Ishikawa (cell line): ENCODE data around the gene RAB40C.

ENCODE experiments used
- CEBPB ChIP-seq: IDR thresholded peaks from 2 replicates; pipeline ENCODE4 v1.6.1; 2012
- CREB1 ChIP-seq: IDR thresholded peaks from 2 replicates; pipeline ENCODE4 v1.6.1; 2012; ENCODE audit warnings: low read depth
- EGR1 ChIP-seq: IDR thresholded peaks from 2 replicates; pipeline ENCODE4 v1.6.1; 2012
- EP300 ChIP-seq: IDR thresholded peaks from 2 replicates; pipeline ENCODE4 v1.6.1; 2012; ENCODE audit warnings: borderline replicate concordance
- FOXM1 ChIP-seq: IDR thresholded peaks from 2 replicates; pipeline ENCODE4 v1.6.1; 2012; ENCODE audit warnings: low read depth, borderline replicate concordance
- MAX ChIP-seq: IDR thresholded peaks from 2 replicates; pipeline ENCODE4 v1.6.1; 2012
- NFIC ChIP-seq: IDR thresholded peaks from 2 replicates; pipeline ENCODE4 v1.6.1; 2012
- RAD21 ChIP-seq: IDR thresholded peaks from 2 replicates; pipeline ENCODE4 v1.6.1; 2012; ENCODE audit warnings: low read depth
- REST ChIP-seq: IDR thresholded peaks from 2 replicates; pipeline ENCODE4 v1.6.1; 2012; ENCODE audit warnings: low read depth, mild to moderate bottlenecking
- TAF1 ChIP-seq: IDR thresholded peaks from 2 replicates; pipeline ENCODE4 v1.6.1; 2012; ENCODE audit warnings: low read depth, mild to moderate bottlenecking
- TCF12 ChIP-seq: IDR thresholded peaks from 2 replicates; pipeline ENCODE4 v1.6.1; 2012; ENCODE audit warnings: low read depth
- TEAD4 ChIP-seq: IDR thresholded peaks from 2 replicates; pipeline ENCODE4 v1.6.1; 2012
- USF1 ChIP-seq: IDR thresholded peaks from 2 replicates; pipeline ENCODE4 v1.6.1; 2012
- YY1 ChIP-seq: IDR thresholded peaks from 2 replicates; pipeline ENCODE4 v1.6.1; 2012; ENCODE audit warnings: low read depth
- ZBTB7A ChIP-seq: IDR thresholded peaks from 2 replicates; pipeline ENCODE4 v1.6.1; 2012; ENCODE audit warnings: low read depth

RAB40C gene

GRCh38 chr16:674968-675883 is 85.4 kb downstream of the RAB40C start, which contains the start of gene RHBDL1:
Gene RHBDL1 (plus strand): TSS chr16:675671. CDS start chr16:675791, 120 bp downstream.
- TF ChIP-seq TCF12 (no peak), NFIC (peak; percentile 17; the same call in 1 of the 2 replicates)

DNA sequence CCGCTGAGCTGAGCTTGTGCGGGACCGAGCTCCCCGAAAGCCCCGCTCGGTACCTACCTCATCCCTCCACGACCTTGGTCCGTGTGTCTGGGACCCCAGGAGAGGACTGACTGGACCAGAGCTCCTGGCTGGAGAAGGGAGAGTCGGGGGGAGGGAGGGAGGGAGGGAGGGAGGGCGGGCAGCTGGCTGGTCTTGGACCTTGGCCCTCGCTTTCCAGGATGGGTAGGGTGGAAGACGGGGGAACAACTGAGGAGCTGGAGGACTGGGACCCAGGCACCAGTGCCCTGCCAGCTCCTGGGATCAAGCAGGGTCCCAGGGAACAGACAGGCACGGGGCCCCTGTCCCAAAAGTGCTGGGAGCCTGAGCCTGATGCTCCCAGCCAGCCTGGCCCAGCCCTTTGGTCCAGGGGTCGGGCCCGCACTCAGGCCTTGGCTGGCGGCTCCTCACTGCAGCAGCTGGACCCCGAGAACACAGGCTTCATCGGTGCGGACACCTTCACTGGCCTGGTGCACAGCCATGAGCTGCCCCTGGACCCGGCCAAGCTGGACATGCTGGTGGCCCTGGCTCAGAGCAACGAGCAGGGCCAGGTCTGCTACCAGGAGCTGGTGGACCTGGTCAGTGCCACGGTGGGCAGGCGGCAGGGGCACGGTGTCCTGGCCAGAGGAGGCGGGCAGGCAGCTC is 86.2 kb downstream of the RAB40C start:
- TF ChIP-seq TEAD4 (no peak), YY1 (no peak), TCF12 (no peak), RAD21 (no peak), USF1 (no peak), EP300 (no peak), CEBPB (no peak), FOXM1 (no peak), REST (no peak), CREB1 (no peak), ZBTB7A (no peak), MAX (no peak), TAF1 (no peak), EGR1 (no peak), NFIC (no peak)

DNA sequence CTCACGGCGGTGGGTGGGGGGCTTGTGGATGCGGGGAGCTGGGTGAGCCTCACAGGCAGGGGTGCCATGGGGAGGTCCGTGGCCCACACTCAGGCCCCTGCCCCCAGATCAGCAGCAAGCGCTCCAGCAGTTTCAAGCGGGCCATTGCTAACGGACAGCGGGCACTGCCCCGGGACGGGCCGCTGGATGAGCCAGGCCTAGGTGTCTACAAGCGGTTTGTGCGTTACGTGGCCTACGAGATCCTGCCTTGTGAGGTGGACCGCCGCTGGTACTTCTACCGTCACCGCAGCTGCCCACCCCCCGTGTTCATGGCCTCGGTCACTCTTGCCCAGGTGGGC is 86.7 kb downstream of the RAB40C start:
- TF ChIP-seq RAD21 (no peak), YY1 (no peak), CREB1 (no peak), ZBTB7A (no peak)

DNA sequence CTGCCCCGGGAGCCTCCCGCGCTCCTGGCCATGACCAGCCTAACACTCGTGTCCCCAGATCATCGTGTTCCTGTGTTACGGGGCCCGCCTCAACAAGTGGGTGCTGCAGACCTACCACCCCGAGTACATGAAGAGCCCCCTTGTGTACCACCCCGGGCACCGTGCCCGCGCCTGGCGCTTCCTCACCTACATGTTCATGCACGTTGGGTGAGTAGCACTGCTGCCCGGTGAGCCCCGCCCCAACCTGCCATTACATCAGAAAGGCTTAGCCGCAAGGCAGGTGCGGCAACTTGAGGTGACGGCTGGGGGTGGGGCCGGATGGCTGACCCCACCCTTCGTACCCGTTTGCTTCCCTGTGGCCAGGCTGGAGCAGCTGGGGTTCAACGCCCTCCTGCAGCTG is 87.0 kb downstream of the RAB40C start:
- TF ChIP-seq YY1, result no peak
- no peak for TF ChIP-seq REST
- TF ChIP-seq MAX, result no peak
- no peak for TF ChIP-seq EGR1
- TF ChIP-seq CEBPB, result no peak
- TF ChIP-seq NFIC, result no peak
- TF ChIP-seq USF1, result no peak
- no peak for TF ChIP-seq ZBTB7A
- no peak for TF ChIP-seq EP300
- no peak for TF ChIP-seq FOXM1
- TF ChIP-seq TCF12, result no peak
- no peak for TF ChIP-seq RAD21
- TF ChIP-seq TEAD4, result no peak
- no peak for TF ChIP-seq CREB1

GRCh38 chr16:677316-678190 is 87.7 kb downstream of the RAB40C start:
- TF ChIP-seq EGR1 (no peak), MAX (no peak), CEBPB (no peak), RAD21 (no peak), YY1 (no peak), REST (no peak), TCF12 (no peak), ZBTB7A (no peak), TAF1 (no peak), USF1 (no peak), NFIC (no peak), CREB1 (no peak), TEAD4 (no peak), FOXM1 (no peak), EP300 (no peak)
